AG09319 (cell line): Measurements from ENCODE around the gene CA7.
"Not testable (repeated sequence)": the region's sequence is repeated elsewhere in the genome, so short reads cannot be mapped to it uniquely, and the experiment has no call there.

Source experiments
- DNase-seq: peaks from one replicate; pipeline ENCODE4 v3.0.0-alpha.2; 2010; ENCODE audit warnings: low read depth; ENCODE audit errors: extremely low read depth
- CTCF ChIP-seq: IDR thresholded peaks from 2 replicates; pipeline ENCODE4 v1.5.1; 2011; ENCODE audit warnings: low read depth, mild to moderate bottlenecking, inconsistent platforms, low read length, moderate library complexity

CA7 gene

GRCh38 chr16:66891797-66892196 is 47.6 kb downstream of the CA7 start:
- TF ChIP-seq CTCF, result no peak
- DNase-seq, result no peak

GRCh38 chr16:66894055-66894454 is 49.8 kb downstream of the CA7 start:
- TF ChIP-seq CTCF, result no peak
- no peak for DNase-seq

- peak; percentile 93 for TF ChIP-seq CTCF
- DNase-seq, result peak; percentile 58
Observed at GRCh38 chr16:66894948-66895688, 50.9 kb downstream of the CA7 start.

GRCh38 chr16:66895689-66895979 is 51.4 kb downstream of the CA7 start:
- no peak for TF ChIP-seq CTCF
- DNase-seq, result no peak

GRCh38 chr16:66895999-66896398 is 51.8 kb downstream of the CA7 start:
- no peak for TF ChIP-seq CTCF
- DNase-seq, result no peak

- DNase-seq, result not testable (repeated sequence)
Observed at GRCh38 chr16:66896682-66897081, 52.5 kb downstream of the CA7 start.

- no peak for TF ChIP-seq CTCF
- DNase-seq, result peak; percentile 32
Observed at GRCh38 chr16:66898207-66898606, 54.0 kb downstream of the CA7 start.

GRCh38 chr16:66898933-66899309 is 54.7 kb downstream of the CA7 start:
- no peak for DNase-seq
- no peak for TF ChIP-seq CTCF
